DND-41 (cell line): Measurements from ENCODE around the gene DLK1.

Experiments used
- ATAC-seq: fragments of 200-7000 bp; cut with Tn5 transposase; 3 replicates; pipeline ENCODE4 v1.9.1; 2021; ENCODE audit warnings: low read depth; ENCODE audit not compliant: insufficient read depth
- DNase-seq: peaks from one replicate; pipeline ENCODE4 v3.0.0-alpha.2; 2020
- H2AFZ ChIP-seq: 2 replicates; pipeline ENCODE4 v1.6.0; 2012; ENCODE audit warnings: low read depth, low read length
- H3K27ac ChIP-seq: 2 replicates; pipeline ENCODE4 v1.5.1; 2012; ENCODE audit warnings: low read length, inconsistent platforms
- H3K27me3 ChIP-seq: fragments of 200-600 bp; sonication (generic); 2 replicates; pipeline ENCODE4 v1.6.0; 2012; ENCODE audit warnings: low read length, mild to moderate bottlenecking, inconsistent platforms; ENCODE audit not compliant: insufficient read depth, poor library complexity
- H3K36me3 ChIP-seq: 2 replicates; pipeline ENCODE4 v1.5.1; 2012; ENCODE audit warnings: low read length, inconsistent platforms; ENCODE audit not compliant: insufficient read depth
- H3K4me1 ChIP-seq: 2 replicates; pipeline ENCODE4 v1.5.1; 2012; ENCODE audit warnings: mild to moderate bottlenecking, low read length; ENCODE audit not compliant: insufficient read depth
- H3K4me2 ChIP-seq: 2 replicates; pipeline ENCODE4 v1.6.0; 2012; ENCODE audit warnings: mild to moderate bottlenecking, moderate library complexity, low read length, inconsistent platforms; ENCODE audit not compliant: insufficient read depth
- H3K4me3 ChIP-seq, 2 experiments: fragments of 200-600 bp in 1 of 2; shearing (Covaris generic) in 1 of 2; 2 replicates each; pipeline ENCODE4 v1.5.1; 2012 to 2016; ENCODE audit warnings: inconsistent platforms in 2 of 2, low read length in 2 of 2, mild to moderate bottlenecking in 2 of 2, low read depth in 1 of 2, moderate library complexity in 1 of 2
- H3K79me2 ChIP-seq: 2 replicates; pipeline ENCODE4 v1.6.0; 2012; ENCODE audit warnings: low read length, inconsistent platforms; ENCODE audit not compliant: insufficient read depth
- H3K9ac ChIP-seq: 2 replicates; pipeline ENCODE4 v1.6.0; 2012; ENCODE audit warnings: low read depth, mild to moderate bottlenecking, inconsistent platforms, low read length, moderate library complexity
- H3K9me3 ChIP-seq: 2 replicates; pipeline ENCODE4 v1.5.1; 2012; ENCODE audit warnings: low read length, moderate library complexity, mild to moderate bottlenecking, inconsistent platforms; ENCODE audit not compliant: insufficient read depth, severe bottlenecking
- H4K20me1 ChIP-seq: 2 replicates; pipeline ENCODE4 v1.6.0; 2012; ENCODE audit warnings: low read length; ENCODE audit not compliant: insufficient read depth
- CTCF ChIP-seq: IDR thresholded peaks from 2 replicates; pipeline ENCODE4 v1.5.1; 2012; ENCODE audit warnings: borderline replicate concordance, low read length, moderate library complexity, mild to moderate bottlenecking; ENCODE audit not compliant: poor library complexity, severe bottlenecking; ENCODE audit errors: extremely low read depth
- EZH2 ChIP-seq: IDR thresholded peaks from 3 replicates; pipeline ENCODE4 v1.6.1; 2012; ENCODE audit warnings: borderline replicate concordance, low read depth, mild to moderate bottlenecking, moderate library complexity, low read length, inconsistent platforms; ENCODE audit not compliant: severe bottlenecking

The DLK1 gene

GRCh38 chr14:100770046-100770445, 43.4 kb downstream of the DLK1 start:
- no peak overlapping the region for H3K9ac ChIP-seq
- H3K4me3 ChIP-seq, result no peak overlapping the region
- TF ChIP-seq EZH2, result no peak
- no peak for TF ChIP-seq CTCF
- H4K20me1 ChIP-seq, result no peaks in the 10 kb centered on the region
- no peaks in the 10 kb centered on the region for H3K79me2 ChIP-seq
- no peaks in the 10 kb centered on the region for H3K27me3 ChIP-seq
- H3K27ac ChIP-seq, result no peak overlapping the region
- H3K36me3 ChIP-seq, result no peaks in the 10 kb centered on the region
- ATAC-seq, result no peak
- DNase-seq, result no peak
- no peak overlapping the region for H3K4me2 ChIP-seq
- no peaks in the 10 kb centered on the region for H3K4me1 ChIP-seq
- no peak overlapping the region for H2AFZ ChIP-seq
- no peaks in the 10 kb centered on the region for H3K9me3 ChIP-seq

GRCh38 chr14:100770605-100771120, 44.0 kb downstream of the DLK1 start:
- Histone ChIP-seq H2AFZ (no peak overlapping the region), H3K36me3 (no peaks in the 10 kb centered on the region), H3K4me2 (no peak overlapping the region), H3K9ac (no peak overlapping the region), H3K79me2 (no peaks in the 10 kb centered on the region), H3K4me1 (no peaks in the 10 kb centered on the region), H3K27me3 (peaks cover 5% of the 10 kb centered on the region), H4K20me1 (no peaks in the 10 kb centered on the region), H3K9me3 (no peaks in the 10 kb centered on the region), H3K4me3 (no peak overlapping the region), H3K27ac (no peak overlapping the region)
- ATAC-seq, result no peak
- no peak for DNase-seq
- no peak for TF ChIP-seq CTCF
- no peak for TF ChIP-seq EZH2

GRCh38 chr14:100771121-100771800, 44.6 kb downstream of the DLK1 start:
- DNase-seq (no peak), ATAC-seq (no peak)
- no peaks in the 10 kb centered on the region for H3K36me3 ChIP-seq
- no peak overlapping the region for H3K27ac ChIP-seq
- no peaks in the 10 kb centered on the region for H3K9me3 ChIP-seq
- H4K20me1 ChIP-seq, result no peaks in the 10 kb centered on the region
- H3K27me3 ChIP-seq, result peaks cover 8% of the 10 kb centered on the region
- no peak for TF ChIP-seq EZH2
- TF ChIP-seq CTCF, result no peak
- no peak overlapping the region for H3K4me3 ChIP-seq
- no peaks in the 10 kb centered on the region for H3K79me2 ChIP-seq
- H3K4me1 ChIP-seq, result no peaks in the 10 kb centered on the region
- no peak overlapping the region for H3K4me2 ChIP-seq
- no peak overlapping the region for H2AFZ ChIP-seq
- H3K9ac ChIP-seq, result no peak overlapping the region
